Measurements from ENCODE around the gene CTNNA1.

CTNNA1 gene

DNA sequence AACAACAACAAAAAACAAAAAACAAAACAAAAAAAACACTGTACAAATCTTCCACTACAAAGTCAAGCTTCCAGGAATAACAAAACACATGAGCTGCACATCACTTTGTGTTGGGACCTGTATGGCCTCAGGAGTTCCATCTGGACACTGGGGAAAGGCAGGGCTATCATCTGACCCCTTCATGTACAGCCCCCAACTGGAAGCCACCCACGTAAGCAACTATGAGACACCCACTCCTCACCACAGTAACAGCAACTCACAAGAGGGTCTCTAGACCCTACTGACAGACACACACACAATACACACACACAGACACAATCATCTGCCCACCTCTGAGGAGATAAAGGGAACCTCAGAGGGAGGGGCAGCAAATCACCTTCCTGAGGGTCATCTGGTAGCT, 203.6 kb downstream of the CTNNA1 start:
- Mint-ChIP-seq H3K4me1 (peaks cover 65% of the 10 kb centered on the region), H3K36me3 (ENCODE audit: low read depth) (peaks cover 3% of the 10 kb centered on the region), H3K9me3 (no peaks in the 10 kb centered on the region), H3K27me3 (ENCODE audit: low read depth) (no peaks in the 10 kb centered on the region), H3K4me3 (no peak overlapping the region), H3K27ac (peak overlapping the region; percentile 58 to 99 (median 96))
- TF ChIP-seq, protein P1, sequence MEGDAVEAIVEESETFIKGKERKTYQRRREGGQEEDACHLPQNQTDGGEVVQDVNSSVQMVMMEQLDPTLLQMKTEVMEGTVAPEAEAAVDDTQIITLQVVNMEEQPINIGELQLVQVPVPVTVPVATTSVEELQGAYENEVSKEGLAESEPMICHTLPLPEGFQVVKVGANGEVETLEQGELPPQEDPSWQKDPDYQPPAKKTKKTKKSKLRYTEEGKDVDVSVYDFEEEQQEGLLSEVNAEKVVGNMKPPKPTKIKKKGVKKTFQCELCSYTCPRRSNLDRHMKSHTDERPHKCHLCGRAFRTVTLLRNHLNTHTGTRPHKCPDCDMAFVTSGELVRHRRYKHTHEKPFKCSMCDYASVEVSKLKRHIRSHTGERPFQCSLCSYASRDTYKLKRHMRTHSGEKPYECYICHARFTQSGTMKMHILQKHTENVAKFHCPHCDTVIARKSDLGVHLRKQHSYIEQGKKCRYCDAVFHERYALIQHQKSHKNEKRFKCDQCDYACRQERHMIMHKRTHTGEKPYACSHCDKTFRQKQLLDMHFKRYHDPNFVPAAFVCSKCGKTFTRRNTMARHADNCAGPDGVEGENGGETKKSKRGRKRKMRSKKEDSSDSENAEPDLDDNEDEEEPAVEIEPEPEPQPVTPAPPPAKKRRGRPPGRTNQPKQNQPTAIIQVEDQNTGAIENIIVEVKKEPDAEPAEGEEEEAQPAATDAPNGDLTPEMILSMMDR (IDR thresholded peaks at IDR 0.05; ENCODE audit: unreplicated experiment in 3 of 3), result no peak

- Mint-ChIP-seq H3K9me3 (no peaks in the 10 kb centered on the region), H3K4me3 (no peak overlapping the region), H3K4me1 (peaks cover 63% of the 10 kb centered on the region), H3K36me3 (ENCODE audit: low read depth) (peaks cover 3% of the 10 kb centered on the region), H3K27ac (peak overlapping the region; percentile 63 to 94 (median 93)), H3K27me3 (ENCODE audit: low read depth) (no peaks in the 10 kb centered on the region)
- TF ChIP-seq, protein P1 (IDR thresholded peaks at IDR 0.05; ENCODE audit: unreplicated experiment in 3 of 3), result no peak
Observed at GRCh38 chr5:138960145-138960692, 207.0 kb downstream of the CTNNA1 start.

DNA sequence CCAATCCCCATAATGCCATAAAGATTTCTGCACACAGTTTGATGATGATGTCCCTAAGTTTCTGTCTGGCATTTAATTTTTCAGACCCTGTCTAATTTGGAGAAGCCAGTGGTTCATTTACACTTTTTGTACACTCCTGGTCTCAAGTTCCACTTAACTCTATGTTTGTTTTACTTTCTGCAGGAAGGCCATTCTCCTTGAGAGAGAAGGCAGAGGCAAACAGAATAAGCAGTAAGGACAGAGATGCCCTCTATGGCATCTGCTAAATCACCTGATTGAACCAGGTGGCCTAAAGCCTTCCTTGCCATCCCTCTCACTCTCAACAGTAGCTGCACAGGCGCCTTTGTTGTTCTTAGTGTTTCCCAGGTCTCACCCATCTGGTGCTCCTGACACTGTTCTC, 208.0 kb downstream of the CTNNA1 start:
- Mint-ChIP-seq H3K9me3 (no peaks in the 10 kb centered on the region), H3K4me1 (peaks cover 57% of the 10 kb centered on the region), H3K27me3 (ENCODE audit: low read depth) (no peaks in the 10 kb centered on the region), H3K4me3 (no peak overlapping the region), H3K36me3 (ENCODE audit: low read depth) (no peaks in the 10 kb centered on the region), H3K27ac (peak overlapping the region; percentile 63 to 94 (median 93))
- TF ChIP-seq, protein P1 (IDR thresholded peaks at IDR 0.05; ENCODE audit: unreplicated experiment in 3 of 3), result no peak

GRCh38 chr5:138961729-138962128, 208.5 kb downstream of the CTNNA1 start:
- Mint-ChIP-seq H3K4me1 (peaks cover 56% of the 10 kb centered on the region), H3K27me3 (ENCODE audit: low read depth) (no peaks in the 10 kb centered on the region)

GRCh38 chr5:138962614-138963370, 209.6 kb downstream of the CTNNA1 start:
- TF ChIP-seq, protein P1 (IDR thresholded peaks at IDR 0.05; ENCODE audit: unreplicated experiment in 3 of 3), result no peak
- no peaks in the 10 kb centered on the region for H3K9me3 Mint-ChIP-seq
- no peaks in the 10 kb centered on the region for H3K36me3 Mint-ChIP-seq (ENCODE audit: low read depth)
- peak overlapping the region; percentile 0 to 12 (median 0) for H3K4me3 Mint-ChIP-seq
- H3K27me3 Mint-ChIP-seq (ENCODE audit: low read depth), result no peaks in the 10 kb centered on the region
- H3K4me1 Mint-ChIP-seq, result peaks cover 58% of the 10 kb centered on the region
- H3K27ac Mint-ChIP-seq, result peak overlapping the region; percentile 93 to 94 (median 94)

More at GRCh38 chr5:138961729-138962128, 208.5 kb downstream of the CTNNA1 start:
- Mint-ChIP-seq H3K9me3 (no peaks in the 10 kb centered on the region), H3K4me3 (no peak overlapping the region), H3K36me3 (ENCODE audit: low read depth) (no peaks in the 10 kb centered on the region), H3K27ac (peak overlapping the region; percentile 63 to 94 (median 93))
- TF ChIP-seq, protein P1 (IDR thresholded peaks at IDR 0.05; ENCODE audit: unreplicated experiment in 3 of 3), result no peak
